H1 (cell line): ENCODE results near the gene MIA3. TPM values are rescaled to one million over a fixed set of nuclear protein-coding genes. Genes with fewer than 3 reads are reported as not detected.

Source experiments
- CHD1 ChIP-seq: IDR thresholded peaks from 2 replicates; pipeline ENCODE4 v1.6.1; 2012; ENCODE audit warnings: low read depth, low read length, improper control_type of control experiment
- polyA plus RNA-seq, 7 experiments: library from polyadenylated mRNA; depleted of rRNA in 3 of 7; stranded (reverse) in 5 of 7; unstranded in 2 of 7; fragments of >200 nt in 5 of 7; fragments of 200-250 nt in 2 of 7; gene quantifications; 1 replicate in 5 of 7; 2 replicates in 1 of 7; 4 replicates in 1 of 7; pipeline versions ENCODE4 v1.2.1 to v1.2.3, GENCODE V29; 2011 to 2013; ENCODE audit warnings: missing spikeins in 2 of 7, mixed read lengths in 2 of 7
- total RNA-seq: library from RNA; stranded (reverse); fragmentation: NEBNext Ultra II Directional; extraction: Animal tissue kit (Norgen Biotek cat#: 25700); gene quantifications from 2 replicates; pipeline ENCODE4 v1.2.1, GENCODE V29; 2021
- TF ChIP-seq, protein P1 (sequence below): fragments of 300-600 bp; sonication (generic); IDR thresholded peaks from 2 replicates; pipeline ENCODE4 v1.7.1; 2012; ENCODE audit warnings: low read length, moderate library complexity, mild to moderate bottlenecking, inconsistent platforms; ENCODE audit not compliant: insufficient replicate concordance
- TF ChIP-seq, protein P2 (sequence below): IDR thresholded peaks from 2 replicates; pipeline ENCODE4 v1.6.1; 2012; ENCODE audit warnings: low read length, inconsistent platforms
- TF ChIP-seq, protein P3 (sequence below): IDR thresholded peaks from 2 replicates; pipeline ENCODE4 v1.6.1; 2012; ENCODE audit warnings: inconsistent platforms

The MIA3 gene
- total and polyA plus RNA-seq, 2 of the 8 experiments (the other 6 are each of a cell fraction or from before 2014, with no cell fraction given): 69.0 to 105 TPM

DNA sequence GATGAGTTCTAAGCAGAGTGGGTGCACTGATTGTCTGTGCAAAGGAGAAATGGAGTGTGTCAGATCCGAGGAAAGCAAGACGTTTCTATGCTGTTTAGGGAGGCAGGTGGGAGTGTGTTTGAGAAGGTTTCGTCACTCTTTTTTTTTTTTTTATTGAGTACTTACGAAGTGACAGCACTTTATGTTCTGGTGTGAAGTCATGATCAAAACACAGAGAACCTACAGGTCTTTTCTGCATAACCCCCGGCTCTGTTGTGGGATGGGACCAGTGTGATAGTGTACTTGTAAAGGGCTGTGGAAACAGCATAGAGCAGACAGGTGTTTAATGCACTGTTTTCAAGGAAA, 26.7 kb downstream of the MIA3 start (continued):
- TF ChIP-seq, protein P1, sequence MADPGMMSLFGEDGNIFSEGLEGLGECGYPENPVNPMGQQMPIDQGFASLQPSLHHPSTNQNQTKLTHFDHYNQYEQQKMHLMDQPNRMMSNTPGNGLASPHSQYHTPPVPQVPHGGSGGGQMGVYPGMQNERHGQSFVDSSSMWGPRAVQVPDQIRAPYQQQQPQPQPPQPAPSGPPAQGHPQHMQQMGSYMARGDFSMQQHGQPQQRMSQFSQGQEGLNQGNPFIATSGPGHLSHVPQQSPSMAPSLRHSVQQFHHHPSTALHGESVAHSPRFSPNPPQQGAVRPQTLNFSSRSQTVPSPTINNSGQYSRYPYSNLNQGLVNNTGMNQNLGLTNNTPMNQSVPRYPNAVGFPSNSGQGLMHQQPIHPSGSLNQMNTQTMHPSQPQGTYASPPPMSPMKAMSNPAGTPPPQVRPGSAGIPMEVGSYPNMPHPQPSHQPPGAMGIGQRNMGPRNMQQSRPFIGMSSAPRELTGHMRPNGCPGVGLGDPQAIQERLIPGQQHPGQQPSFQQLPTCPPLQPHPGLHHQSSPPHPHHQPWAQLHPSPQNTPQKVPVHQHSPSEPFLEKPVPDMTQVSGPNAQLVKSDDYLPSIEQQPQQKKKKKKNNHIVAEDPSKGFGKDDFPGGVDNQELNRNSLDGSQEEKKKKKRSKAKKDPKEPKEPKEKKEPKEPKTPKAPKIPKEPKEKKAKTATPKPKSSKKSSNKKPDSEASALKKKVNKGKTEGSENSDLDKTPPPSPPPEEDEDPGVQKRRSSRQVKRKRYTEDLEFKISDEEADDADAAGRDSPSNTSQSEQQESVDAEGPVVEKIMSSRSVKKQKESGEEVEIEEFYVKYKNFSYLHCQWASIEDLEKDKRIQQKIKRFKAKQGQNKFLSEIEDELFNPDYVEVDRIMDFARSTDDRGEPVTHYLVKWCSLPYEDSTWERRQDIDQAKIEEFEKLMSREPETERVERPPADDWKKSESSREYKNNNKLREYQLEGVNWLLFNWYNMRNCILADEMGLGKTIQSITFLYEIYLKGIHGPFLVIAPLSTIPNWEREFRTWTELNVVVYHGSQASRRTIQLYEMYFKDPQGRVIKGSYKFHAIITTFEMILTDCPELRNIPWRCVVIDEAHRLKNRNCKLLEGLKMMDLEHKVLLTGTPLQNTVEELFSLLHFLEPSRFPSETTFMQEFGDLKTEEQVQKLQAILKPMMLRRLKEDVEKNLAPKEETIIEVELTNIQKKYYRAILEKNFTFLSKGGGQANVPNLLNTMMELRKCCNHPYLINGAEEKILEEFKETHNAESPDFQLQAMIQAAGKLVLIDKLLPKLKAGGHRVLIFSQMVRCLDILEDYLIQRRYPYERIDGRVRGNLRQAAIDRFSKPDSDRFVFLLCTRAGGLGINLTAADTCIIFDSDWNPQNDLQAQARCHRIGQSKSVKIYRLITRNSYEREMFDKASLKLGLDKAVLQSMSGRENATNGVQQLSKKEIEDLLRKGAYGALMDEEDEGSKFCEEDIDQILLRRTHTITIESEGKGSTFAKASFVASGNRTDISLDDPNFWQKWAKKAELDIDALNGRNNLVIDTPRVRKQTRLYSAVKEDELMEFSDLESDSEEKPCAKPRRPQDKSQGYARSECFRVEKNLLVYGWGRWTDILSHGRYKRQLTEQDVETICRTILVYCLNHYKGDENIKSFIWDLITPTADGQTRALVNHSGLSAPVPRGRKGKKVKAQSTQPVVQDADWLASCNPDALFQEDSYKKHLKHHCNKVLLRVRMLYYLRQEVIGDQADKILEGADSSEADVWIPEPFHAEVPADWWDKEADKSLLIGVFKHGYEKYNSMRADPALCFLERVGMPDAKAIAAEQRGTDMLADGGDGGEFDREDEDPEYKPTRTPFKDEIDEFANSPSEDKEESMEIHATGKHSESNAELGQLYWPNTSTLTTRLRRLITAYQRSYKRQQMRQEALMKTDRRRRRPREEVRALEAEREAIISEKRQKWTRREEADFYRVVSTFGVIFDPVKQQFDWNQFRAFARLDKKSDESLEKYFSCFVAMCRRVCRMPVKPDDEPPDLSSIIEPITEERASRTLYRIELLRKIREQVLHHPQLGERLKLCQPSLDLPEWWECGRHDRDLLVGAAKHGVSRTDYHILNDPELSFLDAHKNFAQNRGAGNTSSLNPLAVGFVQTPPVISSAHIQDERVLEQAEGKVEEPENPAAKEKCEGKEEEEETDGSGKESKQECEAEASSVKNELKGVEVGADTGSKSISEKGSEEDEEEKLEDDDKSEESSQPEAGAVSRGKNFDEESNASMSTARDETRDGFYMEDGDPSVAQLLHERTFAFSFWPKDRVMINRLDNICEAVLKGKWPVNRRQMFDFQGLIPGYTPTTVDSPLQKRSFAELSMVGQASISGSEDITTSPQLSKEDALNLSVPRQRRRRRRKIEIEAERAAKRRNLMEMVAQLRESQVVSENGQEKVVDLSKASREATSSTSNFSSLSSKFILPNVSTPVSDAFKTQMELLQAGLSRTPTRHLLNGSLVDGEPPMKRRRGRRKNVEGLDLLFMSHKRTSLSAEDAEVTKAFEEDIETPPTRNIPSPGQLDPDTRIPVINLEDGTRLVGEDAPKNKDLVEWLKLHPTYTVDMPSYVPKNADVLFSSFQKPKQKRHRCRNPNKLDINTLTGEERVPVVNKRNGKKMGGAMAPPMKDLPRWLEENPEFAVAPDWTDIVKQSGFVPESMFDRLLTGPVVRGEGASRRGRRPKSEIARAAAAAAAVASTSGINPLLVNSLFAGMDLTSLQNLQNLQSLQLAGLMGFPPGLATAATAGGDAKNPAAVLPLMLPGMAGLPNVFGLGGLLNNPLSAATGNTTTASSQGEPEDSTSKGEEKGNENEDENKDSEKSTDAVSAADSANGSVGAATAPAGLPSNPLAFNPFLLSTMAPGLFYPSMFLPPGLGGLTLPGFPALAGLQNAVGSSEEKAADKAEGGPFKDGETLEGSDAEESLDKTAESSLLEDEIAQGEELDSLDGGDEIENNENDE: no peak
- no peak for TF ChIP-seq CHD1
- TF ChIP-seq, protein P2, sequence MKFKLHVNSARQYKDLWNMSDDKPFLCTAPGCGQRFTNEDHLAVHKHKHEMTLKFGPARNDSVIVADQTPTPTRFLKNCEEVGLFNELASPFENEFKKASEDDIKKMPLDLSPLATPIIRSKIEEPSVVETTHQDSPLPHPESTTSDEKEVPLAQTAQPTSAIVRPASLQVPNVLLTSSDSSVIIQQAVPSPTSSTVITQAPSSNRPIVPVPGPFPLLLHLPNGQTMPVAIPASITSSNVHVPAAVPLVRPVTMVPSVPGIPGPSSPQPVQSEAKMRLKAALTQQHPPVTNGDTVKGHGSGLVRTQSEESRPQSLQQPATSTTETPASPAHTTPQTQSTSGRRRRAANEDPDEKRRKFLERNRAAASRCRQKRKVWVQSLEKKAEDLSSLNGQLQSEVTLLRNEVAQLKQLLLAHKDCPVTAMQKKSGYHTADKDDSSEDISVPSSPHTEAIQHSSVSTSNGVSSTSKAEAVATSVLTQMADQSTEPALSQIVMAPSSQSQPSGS: no peak
- TF ChIP-seq, protein P3, sequence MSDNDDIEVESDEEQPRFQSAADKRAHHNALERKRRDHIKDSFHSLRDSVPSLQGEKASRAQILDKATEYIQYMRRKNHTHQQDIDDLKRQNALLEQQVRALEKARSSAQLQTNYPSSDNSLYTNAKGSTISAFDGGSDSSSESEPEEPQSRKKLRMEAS: no peak
